HUES64 (cell line): ENCODE measurements around the gene GALNT14.

ENCODE experiments used
- H3K27ac ChIP-seq: 2 replicates; pipeline ENCODE4 v1.7.0; 2013; ENCODE audit warnings: low read depth, low read length, inconsistent platforms
- H3K27me3 ChIP-seq: 2 replicates; pipeline ENCODE4 v1.6.1; 2013; ENCODE audit warnings: mild to moderate bottlenecking, low read length; ENCODE audit not compliant: insufficient read depth
- H3K36me3 ChIP-seq: 2 replicates; pipeline ENCODE4 v1.6.1; 2013; ENCODE audit warnings: mild to moderate bottlenecking, low read length; ENCODE audit not compliant: insufficient read depth
- H3K4me1 ChIP-seq: 2 replicates; pipeline ENCODE4 v1.6.1; 2013; ENCODE audit warnings: mild to moderate bottlenecking, low read length, moderate library complexity; ENCODE audit not compliant: insufficient read depth
- H3K4me3 ChIP-seq: 2 replicates; pipeline ENCODE4 v1.5.1; 2013; ENCODE audit warnings: mild to moderate bottlenecking, low read length, moderate library complexity
- H3K9ac ChIP-seq: 2 replicates; pipeline ENCODE4 v1.6.1; 2013; ENCODE audit warnings: mild to moderate bottlenecking, low read depth, low read length
- H3K9me3 ChIP-seq: 2 replicates; pipeline ENCODE4 v1.6.1; 2013; ENCODE audit warnings: low read depth, low read length; ENCODE audit not compliant: insufficient read depth
- WGBS: fragments of 150-250, 120-280 bp; methylation state at CpG from one replicate; pipeline ENCODE4 v1.1.7; 2013; ENCODE audit warnings: missing lambda C conversion rate; 5-methylcytosine and 5-hydroxymethylcytosine counted together

The GALNT14 gene

GRCh38 chr2:30888852-30889409 lies 249.3 kb downstream of the GALNT14 start:
- Histone ChIP-seq H3K27ac (no peak overlapping the region), H3K27me3 (no peaks in the 10 kb centered on the region), H3K4me1 (peaks cover 23% of the 10 kb centered on the region), H3K36me3 (no peaks in the 10 kb centered on the region), H3K9ac (no peak overlapping the region), H3K9me3 (no peaks in the 10 kb centered on the region), H3K4me3 (no peak overlapping the region)
- 69% methylated on average over 7 of the region's 7 CpGs for WGBS

GRCh38 chr2:30886080-30886479 lies 252.2 kb downstream of the GALNT14 start:
- H3K36me3 ChIP-seq: no peaks in the 10 kb centered on the region
- peak overlapping the region; percentile 20; the same call in 1 of the 2 replicates for H3K9ac ChIP-seq
- 37% methylated on average over 6 of the region's 6 CpGs for WGBS
- H3K9me3 ChIP-seq: no peaks in the 10 kb centered on the region
- H3K4me1 ChIP-seq: peaks cover 23% of the 10 kb centered on the region
- peak overlapping the region; percentile 74 for H3K27ac ChIP-seq
- no peaks in the 10 kb centered on the region for H3K27me3 ChIP-seq
- H3K4me3 ChIP-seq: peak overlapping the region; percentile 6; the same call in 1 of the 2 replicates

GRCh38 chr2:30883822-30884221 lies 254.4 kb downstream of the GALNT14 start:
- no peak overlapping the region for H3K27ac ChIP-seq
- H3K36me3 ChIP-seq: no peaks in the 10 kb centered on the region
- H3K4me1 ChIP-seq: peaks cover 23% of the 10 kb centered on the region
- no peaks in the 10 kb centered on the region for H3K9me3 ChIP-seq
- 98% methylated on average over 2 of the region's 3 CpGs for WGBS
- H3K9ac ChIP-seq: no peak overlapping the region
- no peak overlapping the region for H3K4me3 ChIP-seq
- no peaks in the 10 kb centered on the region for H3K27me3 ChIP-seq

- Histone ChIP-seq H3K9ac (no peak overlapping the region), H3K9me3 (no peaks in the 10 kb centered on the region), H3K4me1 (peaks cover 18% of the 10 kb centered on the region), H3K27ac (no peak overlapping the region), H3K4me3 (no peak overlapping the region), H3K27me3 (no peaks in the 10 kb centered on the region), H3K36me3 (no peaks in the 10 kb centered on the region)
- 94% methylated on average over 4 of the region's 4 CpGs for WGBS
These were observed 255.1 kb downstream of the GALNT14 start for GRCh38 chr2:30883184-30883583.

GRCh38 chr2:30880516-30880915 lies 257.7 kb downstream of the GALNT14 start:
- Histone ChIP-seq H3K9ac (no peak overlapping the region), H3K4me3 (no peak overlapping the region), H3K27ac (no peak overlapping the region), H3K4me1 (peaks cover 3% of the 10 kb centered on the region), H3K36me3 (no peaks in the 10 kb centered on the region), H3K9me3 (no peaks in the 10 kb centered on the region), H3K27me3 (no peaks in the 10 kb centered on the region)
- 87% methylated on average over 3 of the region's 3 CpGs for WGBS

DNA sequence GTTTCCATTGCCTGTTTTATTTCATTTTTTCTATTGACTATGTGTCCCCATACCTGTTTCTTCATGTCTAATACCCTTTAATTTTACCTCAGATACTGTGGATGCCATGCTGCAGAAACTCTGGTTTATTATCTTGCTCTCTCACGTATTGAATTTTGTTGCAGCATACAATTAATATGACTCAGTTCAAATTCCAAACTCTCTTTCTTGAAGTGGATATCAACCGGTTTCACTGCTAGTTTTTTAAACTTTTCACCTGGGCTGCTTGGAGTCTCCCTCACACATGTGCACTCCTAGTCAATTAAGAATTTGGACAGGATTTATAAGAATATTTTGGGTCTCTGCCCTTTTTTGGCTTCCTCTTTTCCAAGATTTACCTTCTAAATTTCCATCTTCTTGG lies 260.4 kb downstream of the GALNT14 start:
- H3K36me3 ChIP-seq: no peaks in the 10 kb centered on the region
- H3K9ac ChIP-seq: no peak overlapping the region
- WGBS: 91% methylated on average over 2 of the region's 2 CpGs
- no peak overlapping the region for H3K4me3 ChIP-seq
- H3K27me3 ChIP-seq: no peaks in the 10 kb centered on the region
- no peaks in the 10 kb centered on the region for H3K4me1 ChIP-seq
- no peak overlapping the region for H3K27ac ChIP-seq
- H3K9me3 ChIP-seq: peaks cover 8% of the 10 kb centered on the region; the same call in 1 of the 2 replicates

DNA sequence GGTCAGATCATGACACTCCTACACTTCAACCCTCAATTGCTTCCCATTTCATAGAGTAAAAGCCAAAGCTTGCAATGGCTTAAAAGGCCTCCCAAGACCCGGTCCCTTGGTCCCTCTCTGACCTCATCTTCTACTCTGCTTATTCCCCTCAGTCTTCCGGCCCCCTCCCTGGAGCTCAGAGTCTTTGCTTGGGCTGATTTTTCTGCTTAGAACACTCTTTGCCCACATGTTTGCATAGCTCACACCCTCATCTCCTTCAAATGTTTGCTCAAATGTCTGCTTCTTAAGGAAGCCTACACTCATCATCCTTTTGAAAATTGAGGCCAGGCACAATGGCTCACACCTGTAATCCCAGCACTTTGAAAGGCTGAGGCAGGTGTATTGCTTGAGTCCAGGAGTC lies 265.4 kb downstream of the GALNT14 start:
- WGBS: 85% methylated on average over 2 of the region's 2 CpGs
- H3K27me3 ChIP-seq: no peaks in the 10 kb centered on the region
- no peak overlapping the region for H3K9ac ChIP-seq

GRCh38 chr2:30871980-30872789 lies 266.1 kb downstream of the GALNT14 start:
- WGBS: 27% methylated on average over 6 of the region's 6 CpGs
- H3K4me3 ChIP-seq: no peak overlapping the region
- H3K9me3 ChIP-seq: peaks cover 8% of the 10 kb centered on the region; the same call in 1 of the 2 replicates
- H3K27ac ChIP-seq: peak overlapping the region; percentile 51; the same call in 1 of the 2 replicates
- H3K27me3 ChIP-seq: no peaks in the 10 kb centered on the region
- peaks cover 19% of the 10 kb centered on the region for H3K4me1 ChIP-seq
- no peak overlapping the region for H3K9ac ChIP-seq
- no peaks in the 10 kb centered on the region for H3K36me3 ChIP-seq

More for the DNA sequence above, 265.4 kb downstream of the GALNT14 start:
- Histone ChIP-seq H3K36me3 (no peaks in the 10 kb centered on the region), H3K9me3 (peaks cover 8% of the 10 kb centered on the region; the same call in 1 of the 2 replicates), H3K4me3 (no peak overlapping the region), H3K4me1 (peaks cover 19% of the 10 kb centered on the region), H3K27ac (peak overlapping the region; percentile 33; the same call in 1 of the 2 replicates)

- Histone ChIP-seq H3K4me3 (no peak overlapping the region), H3K4me1 (peaks cover 19% of the 10 kb centered on the region)
- WGBS: 68% methylated on average over 3 of the region's 3 CpGs
These were observed 266.8 kb downstream of the GALNT14 start for GRCh38 chr2:30871440-30871839.

DNA sequence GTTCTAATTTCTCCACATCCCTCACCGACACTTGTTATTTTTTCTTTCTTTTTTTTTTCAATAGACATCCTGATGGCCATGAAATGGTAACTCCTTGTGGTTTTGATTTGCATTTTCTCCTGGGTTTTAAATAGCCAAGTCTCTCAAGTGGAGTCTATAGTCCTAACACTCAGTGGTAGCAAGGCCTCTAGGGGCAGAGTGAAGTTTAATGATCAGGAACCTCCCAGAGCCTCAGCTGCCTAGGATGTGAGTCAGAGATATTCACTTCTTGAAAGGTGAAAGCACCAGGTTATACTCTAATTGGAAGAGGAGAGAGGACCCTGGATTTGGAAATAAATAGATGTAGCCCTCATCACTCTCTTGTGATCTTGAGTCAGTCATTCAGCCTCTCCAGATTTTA lies 268.3 kb downstream of the GALNT14 start:
- Histone ChIP-seq H3K4me3 (no peak overlapping the region), H3K36me3 (no peaks in the 10 kb centered on the region)

More at GRCh38 chr2:30871440-30871839, 266.8 kb downstream of the GALNT14 start:
- Histone ChIP-seq H3K27ac (peak overlapping the region; percentile 51; the same call in 1 of the 2 replicates), H3K36me3 (no peaks in the 10 kb centered on the region), H3K9me3 (peaks cover 8% of the 10 kb centered on the region; the same call in 1 of the 2 replicates), H3K27me3 (no peaks in the 10 kb centered on the region), H3K9ac (no peak overlapping the region)

GRCh38 chr2:30867385-30867784 lies 270.9 kb downstream of the GALNT14 start:
- Histone ChIP-seq H3K36me3 (no peaks in the 10 kb centered on the region), H3K9me3 (no peaks in the 10 kb centered on the region), H3K4me3 (no peak overlapping the region), H3K4me1 (peaks cover 15% of the 10 kb centered on the region), H3K27me3 (no peaks in the 10 kb centered on the region), H3K9ac (no peak overlapping the region), H3K27ac (no peak overlapping the region)
- WGBS: 89% methylated on average over 4 of the region's 4 CpGs

More for the DNA sequence above, 268.3 kb downstream of the GALNT14 start:
- Histone ChIP-seq H3K9me3 (peaks cover 8% of the 10 kb centered on the region; the same call in 1 of the 2 replicates), H3K27me3 (no peaks in the 10 kb centered on the region), H3K27ac (no peak overlapping the region), H3K9ac (no peak overlapping the region), H3K4me1 (peaks cover 19% of the 10 kb centered on the region)
- 95% methylated on average over 1 of the region's 1 CpG for WGBS
